NCI-H2227 (cell line): Measurements from ENCODE around the gene VWC2.

Experiments used
- DNase-seq: peaks from one replicate; lab custom pipeline; 2025; ENCODE audit not compliant: unreplicated experiment; lab: John Stamatoyannopoulos, UW

VWC2 gene

GRCh38 chr7:49781996-49782395 is 8.6 kb downstream of the VWC2 start:
- DNase-seq, result no peak

GRCh38 chr7:49783446-49783845 is 10.0 kb downstream of the VWC2 start:
- DNase-seq, result no peak

- DNase-seq, result no peak
Measured at GRCh38 chr7:49787980-49788379, 14.5 kb downstream of the VWC2 start.

- DNase-seq, result no peak
Measured at GRCh38 chr7:49788455-49789059, 15.1 kb downstream of the VWC2 start.

GRCh38 chr7:49789736-49790135 is 16.3 kb downstream of the VWC2 start:
- no peak for DNase-seq

- no peak for DNase-seq
Measured at GRCh38 chr7:49790209-49790608, 16.8 kb downstream of the VWC2 start.

GRCh38 chr7:49791088-49791741 is 17.8 kb downstream of the VWC2 start:
- no peak for DNase-seq

GRCh38 chr7:49797987-49798660 is 24.7 kb downstream of the VWC2 start:
- DNase-seq, result no peak

GRCh38 chr7:49800031-49800430 is 26.6 kb downstream of the VWC2 start:
- no peak for DNase-seq

GRCh38 chr7:49802600-49802999 is 29.2 kb downstream of the VWC2 start:
- no peak for DNase-seq

- no peak for DNase-seq
Measured at GRCh38 chr7:49803812-49804211, 30.4 kb downstream of the VWC2 start.

GRCh38 chr7:49805371-49806007 is 32.1 kb downstream of the VWC2 start:
- no peak for DNase-seq

- no peak for DNase-seq
Measured at GRCh38 chr7:49812534-49812933, 39.1 kb downstream of the VWC2 start.

- DNase-seq, result no peak
Measured at GRCh38 chr7:49817279-49817678, 43.8 kb downstream of the VWC2 start.

- DNase-seq, result no peak
Measured at GRCh38 chr7:49821181-49821580, 47.7 kb downstream of the VWC2 start.

- no peak for DNase-seq
Measured at GRCh38 chr7:49822856-49823255, 49.4 kb downstream of the VWC2 start.

- no peak for DNase-seq
Measured at GRCh38 chr7:49823566-49823965, 50.1 kb downstream of the VWC2 start.

- DNase-seq, result no peak
Measured at GRCh38 chr7:49839863-49840645, 66.6 kb downstream of the VWC2 start.

- no peak for DNase-seq
Measured at GRCh38 chr7:49840751-49841405, 67.4 kb downstream of the VWC2 start.

GRCh38 chr7:49845626-49846025 is 72.2 kb downstream of the VWC2 start:
- no peak for DNase-seq
